HG03565 (cell line): Measurements from ENCODE around the gene DNAAF1.

Experiments used
- ATAC-seq: cut with Tn5 transposase; IDR thresholded peaks from one replicate; pipeline ENCODE4 v1.9.1; 2021; ENCODE audit warnings: mild to moderate bottlenecking, moderate library complexity; ENCODE audit not compliant: unreplicated experiment

Gene DNAAF1

DNA sequence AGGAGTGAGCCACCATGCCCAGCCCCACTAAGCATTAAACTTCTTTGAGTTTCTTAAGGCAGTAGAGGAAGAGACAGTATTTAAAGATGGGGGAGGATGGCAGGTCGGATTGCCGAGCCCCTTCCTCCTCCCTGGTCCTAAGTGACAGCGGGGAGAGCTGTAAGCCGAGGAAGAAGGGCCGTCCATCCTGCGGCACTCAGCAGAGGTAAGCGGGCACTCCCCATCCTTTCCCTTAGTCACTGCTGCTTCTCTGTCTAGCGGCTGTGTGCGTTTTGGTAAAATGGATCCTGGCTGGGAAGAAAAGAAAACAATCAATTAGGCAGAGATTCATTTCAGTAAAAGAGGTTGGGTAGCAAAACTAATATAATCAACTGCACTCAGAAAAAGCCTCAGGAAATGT lies 13.9 kb downstream of the DNAAF1 start:
- ATAC-seq, result no peak

DNA sequence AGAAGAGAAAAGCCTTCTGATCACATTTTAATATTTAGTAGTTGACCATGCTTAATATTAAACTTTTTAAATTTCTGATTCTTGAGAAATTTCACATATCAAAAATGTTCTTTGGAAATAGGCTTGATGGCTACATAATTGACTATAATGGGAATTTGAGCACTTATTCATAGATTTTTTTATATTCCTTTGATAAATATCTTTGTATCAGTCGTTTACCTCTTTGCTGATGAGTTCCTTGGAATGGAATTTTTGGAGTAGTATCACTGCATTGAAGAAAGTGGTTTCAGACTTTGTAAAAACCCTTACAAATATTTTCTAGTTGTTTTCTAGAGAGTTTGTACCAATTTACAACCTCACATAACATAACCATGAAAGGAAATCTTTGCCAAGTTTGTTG lies 14.7 kb downstream of the DNAAF1 start:
- no peak for ATAC-seq

DNA sequence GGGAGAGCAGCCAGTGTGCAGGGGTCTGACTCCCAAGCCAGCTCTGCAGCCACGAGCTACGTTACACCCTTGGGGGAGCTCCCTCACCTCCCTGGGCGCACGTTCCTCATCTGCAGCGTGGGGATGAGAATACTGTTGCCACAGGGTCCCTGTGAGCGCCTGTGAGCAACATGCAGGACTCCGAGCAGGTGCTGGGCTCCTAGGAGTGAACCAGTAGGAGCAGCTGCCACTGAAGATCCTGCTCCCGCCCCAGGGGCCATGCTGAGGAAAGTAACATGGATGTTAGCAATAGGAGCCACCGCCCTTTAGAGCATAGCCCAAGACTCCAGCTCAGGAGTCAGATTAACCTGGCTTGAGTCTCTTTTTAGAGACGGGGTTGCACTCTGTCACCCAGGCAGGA lies 15.9 kb downstream of the DNAAF1 start:
- ATAC-seq, result no peak

- ATAC-seq, result no peak
Measured at GRCh38 chr16:84161801-84162200, 16.7 kb downstream of the DNAAF1 start.

- no peak for ATAC-seq
Measured at GRCh38 chr16:84165746-84166145, 20.6 kb downstream of the DNAAF1 start.

DNA sequence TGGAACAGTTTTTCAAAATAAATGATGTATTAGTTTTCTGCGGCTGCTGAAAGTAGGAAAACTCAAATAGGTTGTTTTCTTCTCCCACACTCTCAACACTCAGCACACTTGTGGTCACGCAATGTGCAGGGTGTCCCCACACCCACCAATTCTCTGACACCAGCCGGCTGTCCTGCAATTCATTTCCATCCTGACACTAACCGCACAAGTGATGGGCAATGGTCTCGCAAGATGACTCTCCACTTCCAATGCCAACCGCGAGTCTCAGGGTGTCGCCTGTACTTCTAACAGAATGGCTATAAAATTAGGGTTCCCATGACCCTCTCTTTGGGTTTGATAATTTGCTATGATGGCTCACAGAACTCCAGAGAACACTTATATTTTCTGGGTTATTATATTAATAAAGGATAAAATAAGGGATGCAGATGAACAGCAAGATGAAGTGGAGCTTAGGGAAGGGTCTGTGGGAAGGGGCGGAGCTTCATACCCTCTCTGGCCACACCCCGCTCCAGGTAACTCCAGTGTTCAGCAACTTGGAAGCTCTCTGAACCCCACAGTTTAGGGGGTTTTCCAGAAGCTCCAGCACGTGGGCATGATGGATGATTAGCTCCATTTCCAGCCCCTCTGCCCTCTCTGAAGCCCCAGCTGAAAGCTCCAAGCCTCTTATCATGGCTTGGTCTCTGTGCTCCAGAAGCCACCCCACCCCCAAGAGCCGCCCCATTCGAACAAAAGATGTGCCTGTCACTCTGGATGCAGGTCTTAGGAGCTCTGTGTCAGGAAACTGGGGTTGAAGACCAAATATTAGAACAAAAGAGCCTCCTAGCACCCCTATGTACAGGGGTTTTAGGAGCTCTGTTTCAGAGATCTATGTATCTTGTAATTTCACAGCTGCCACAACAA lies 21.9 kb downstream of the DNAAF1 start:
- ATAC-seq, result no peak

DNA sequence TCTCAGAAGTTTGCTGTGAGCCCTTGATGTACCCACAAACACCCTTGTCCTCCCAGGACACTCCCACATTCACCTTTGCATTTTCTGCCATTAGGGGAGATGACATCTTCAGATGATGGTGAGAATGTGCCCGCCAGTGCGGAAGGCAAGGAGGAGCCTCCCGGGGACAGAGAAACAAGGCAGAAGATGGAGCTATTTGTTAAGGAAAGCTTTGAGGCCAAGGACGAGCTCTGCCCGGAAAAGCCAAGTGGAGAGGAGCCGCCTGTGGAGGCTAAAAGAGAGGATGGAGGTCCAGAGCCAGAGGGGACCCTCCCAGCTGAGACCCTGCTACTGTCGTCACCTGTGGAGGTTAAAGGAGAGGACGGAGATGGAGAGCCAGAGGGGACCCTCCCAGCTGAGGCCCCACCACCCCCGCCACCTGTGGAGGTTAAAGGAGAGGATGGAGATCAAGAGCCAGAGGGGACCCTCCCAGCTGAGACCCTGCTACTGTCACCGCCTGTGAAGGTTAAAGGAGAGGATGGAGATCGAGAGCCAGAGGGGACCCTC lies 24.7 kb downstream of the DNAAF1 start:
- no peak for ATAC-seq

DNA sequence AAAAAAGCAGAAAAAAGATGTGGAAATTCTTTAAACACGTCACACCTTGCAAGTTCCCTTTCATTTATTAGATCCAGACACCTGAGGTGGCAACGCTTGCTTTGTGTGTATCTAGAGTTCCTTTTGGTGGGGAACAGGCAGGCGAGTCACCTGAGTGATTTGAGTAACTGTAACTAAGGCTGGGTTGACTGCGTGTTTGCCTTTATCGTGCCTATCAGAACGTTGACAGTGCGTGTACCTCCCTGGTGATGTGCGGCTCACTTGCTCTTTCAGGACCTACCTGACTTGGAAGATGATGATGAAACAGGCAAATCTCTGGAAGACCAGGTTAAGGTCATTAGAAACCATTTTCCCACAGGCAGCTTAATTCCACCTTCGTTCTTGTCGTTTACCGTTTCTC lies 29.3 kb downstream of the DNAAF1 start:
- no peak for ATAC-seq

GRCh38 chr16:84175350-84176081 lies 30.4 kb downstream of the DNAAF1 start:
- no peak for ATAC-seq

GRCh38 chr16:84176192-84177053 lies 31.3 kb downstream of the DNAAF1 start:
- ATAC-seq, result no peak

- no peak for ATAC-seq
Measured at GRCh38 chr16:84177741-84178073, 32.6 kb downstream of the DNAAF1 start.

- ATAC-seq, result no peak
Measured at GRCh38 chr16:84178146-84178765, 33.1 kb downstream of the DNAAF1 start.

DNA sequence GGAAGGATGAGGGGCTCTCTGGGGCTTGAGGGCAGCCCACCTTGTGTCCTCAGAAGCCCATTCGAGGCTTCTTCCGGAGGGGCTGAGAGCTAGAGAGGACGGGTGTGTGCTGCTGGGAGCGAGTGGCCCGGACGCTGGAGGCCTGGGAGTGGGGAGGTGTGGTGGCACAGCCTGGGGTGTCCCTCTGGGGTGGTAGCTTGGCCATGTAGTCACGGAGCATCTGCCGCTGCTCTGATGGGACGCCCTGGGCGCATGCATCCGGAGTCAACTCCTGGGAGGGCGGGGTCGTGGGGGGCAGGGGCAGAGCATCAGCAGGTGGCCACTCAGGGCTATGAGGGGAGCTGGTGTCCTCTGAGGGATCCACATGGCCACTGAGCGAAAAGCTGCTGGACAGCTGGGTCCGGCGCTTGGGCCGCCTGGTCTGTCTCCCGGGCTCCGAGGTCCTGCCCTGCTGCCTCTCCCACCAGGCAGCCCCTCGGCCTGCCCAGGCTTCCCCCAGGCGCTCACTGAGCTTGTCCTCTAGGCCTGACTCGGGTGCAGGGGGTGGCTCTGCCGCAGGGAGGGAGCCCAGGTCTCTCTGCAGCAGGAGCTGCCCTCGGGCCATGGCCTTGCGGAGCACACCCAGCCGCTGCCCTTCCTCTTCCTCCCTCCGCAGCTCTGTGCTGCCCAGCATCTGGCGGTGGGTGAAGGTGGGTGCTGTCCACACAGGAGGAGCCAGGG lies 33.9 kb downstream of the DNAAF1 start:
- no peak for ATAC-seq

- ATAC-seq, result no peak
Measured at GRCh38 chr16:84179612-84180320, 34.7 kb downstream of the DNAAF1 start.

GRCh38 chr16:84180519-84181140 lies 35.5 kb downstream of the DNAAF1 start:
- no peak for ATAC-seq

DNA sequence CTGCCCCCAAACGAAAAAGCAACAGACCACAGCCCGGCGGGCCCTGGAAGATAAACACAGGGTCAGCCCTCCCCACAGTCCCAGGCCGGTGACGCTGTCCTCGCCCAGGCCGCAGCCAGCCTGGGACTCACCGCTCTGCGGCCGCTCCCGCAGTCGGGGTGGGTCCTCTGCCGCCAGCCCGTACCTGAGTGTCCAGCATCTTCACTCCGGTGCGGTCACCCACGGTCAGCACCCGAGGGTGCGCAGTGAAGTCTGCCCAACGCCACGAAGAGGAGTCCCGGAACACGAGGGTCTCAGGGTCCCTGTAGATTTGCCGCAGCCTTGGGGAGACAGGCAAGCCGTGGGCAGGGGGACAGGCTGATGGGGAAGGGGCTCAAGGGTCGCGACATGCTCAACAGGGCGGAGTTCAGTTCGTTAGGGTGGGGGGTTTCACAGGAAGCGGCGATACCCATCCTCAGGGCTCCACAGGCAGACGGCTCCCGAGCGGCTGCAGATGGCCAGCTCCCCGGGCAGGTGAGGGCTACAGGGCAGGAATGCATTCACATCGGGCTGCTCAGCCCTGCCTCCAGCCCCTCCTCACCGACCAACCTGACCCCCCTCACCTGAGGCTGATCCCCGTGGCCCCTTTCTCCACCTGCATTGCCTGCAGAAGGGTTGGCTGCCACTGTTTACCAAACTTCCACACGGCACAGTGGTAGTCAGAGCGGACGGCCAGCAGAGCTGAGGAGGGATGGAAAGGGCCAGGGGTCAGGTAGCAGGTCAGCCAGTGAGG lies 36.2 kb downstream of the DNAAF1 start:
- no peak for ATAC-seq

DNA sequence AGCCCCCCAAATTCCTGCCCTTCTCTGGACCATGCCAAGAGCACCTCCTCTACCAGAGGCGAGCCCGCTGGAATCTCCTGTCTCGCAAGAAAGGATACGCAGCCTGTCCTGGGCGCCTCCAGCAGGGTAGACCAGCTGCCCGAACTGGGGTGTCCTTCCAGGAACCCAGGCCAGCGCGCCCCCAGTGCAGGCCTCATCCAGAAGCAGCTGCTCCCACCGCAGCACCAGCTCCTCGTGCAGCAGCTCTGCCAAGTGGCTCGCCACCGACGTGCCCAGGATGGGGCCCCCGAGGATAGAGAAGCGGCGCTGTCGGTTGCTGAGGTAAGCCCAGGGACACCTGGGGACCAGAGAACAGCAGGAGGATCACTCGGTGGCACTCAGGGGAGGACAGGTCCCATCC lies 37.0 kb downstream of the DNAAF1 start:
- no peak for ATAC-seq
